Fibroblast of lung (primary cell): ENCODE measurements around the gene COP1.

Experiments used
- EZH2 ChIP-seq: IDR thresholded peaks from 2 replicates; pipeline ENCODE4 v1.5.1; 2012; ENCODE audit warnings: low read length, control low read depth, mild to moderate bottlenecking; ENCODE audit errors: missing control alignments
- TF ChIP-seq, protein P1 (sequence below), 2 donors: IDR thresholded peaks in 1 of 2; conservative IDR thresholded peaks in 1 of 2; 1 replicate in 1 of 2; 2 replicates in 1 of 2; pipeline ENCODE4 v1.5.1; 2011 to 2012; ENCODE audit warnings: low read length in 2 of 2, control low read depth in 1 of 2, inconsistent platforms in 1 of 2, low read depth in 1 of 2, mild to moderate bottlenecking in 1 of 2

DNA sequence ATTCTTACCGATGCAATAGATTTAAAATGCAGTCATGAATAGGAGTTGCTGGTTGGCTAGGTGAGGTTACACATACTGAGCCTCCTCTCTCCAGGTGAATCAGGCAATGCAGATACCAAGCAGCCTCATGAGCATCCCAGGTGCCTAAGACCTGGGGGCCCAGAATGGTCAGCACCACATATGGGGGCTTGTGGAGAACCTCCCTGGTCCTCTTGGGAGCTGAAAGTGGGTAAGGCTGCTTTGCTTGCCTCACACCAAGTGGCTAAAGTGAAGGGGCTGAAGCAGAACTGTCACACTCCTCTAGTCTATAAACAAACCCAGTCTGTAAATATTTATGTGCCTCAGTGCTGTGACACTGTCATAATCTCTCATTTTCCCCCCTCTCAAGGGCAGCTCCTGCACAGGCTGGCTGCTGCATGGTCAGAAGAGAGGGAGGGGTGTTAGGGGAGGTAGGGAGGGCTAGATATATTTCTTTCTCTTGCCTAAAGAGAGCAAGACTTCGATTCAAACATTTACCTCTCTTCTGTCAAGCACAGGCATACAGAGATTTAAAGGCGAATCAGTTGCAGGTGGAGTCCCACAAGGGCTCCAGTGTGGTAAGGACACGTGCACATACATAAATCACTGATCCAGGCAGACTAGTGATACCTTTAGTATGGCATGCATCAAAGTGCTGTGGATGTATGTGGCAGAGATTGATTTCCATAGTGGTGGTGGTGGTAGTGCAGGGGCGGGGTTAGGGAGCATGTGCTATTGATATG, 305.8 kb downstream of the COP1 start:
- TF ChIP-seq, protein P1, sequence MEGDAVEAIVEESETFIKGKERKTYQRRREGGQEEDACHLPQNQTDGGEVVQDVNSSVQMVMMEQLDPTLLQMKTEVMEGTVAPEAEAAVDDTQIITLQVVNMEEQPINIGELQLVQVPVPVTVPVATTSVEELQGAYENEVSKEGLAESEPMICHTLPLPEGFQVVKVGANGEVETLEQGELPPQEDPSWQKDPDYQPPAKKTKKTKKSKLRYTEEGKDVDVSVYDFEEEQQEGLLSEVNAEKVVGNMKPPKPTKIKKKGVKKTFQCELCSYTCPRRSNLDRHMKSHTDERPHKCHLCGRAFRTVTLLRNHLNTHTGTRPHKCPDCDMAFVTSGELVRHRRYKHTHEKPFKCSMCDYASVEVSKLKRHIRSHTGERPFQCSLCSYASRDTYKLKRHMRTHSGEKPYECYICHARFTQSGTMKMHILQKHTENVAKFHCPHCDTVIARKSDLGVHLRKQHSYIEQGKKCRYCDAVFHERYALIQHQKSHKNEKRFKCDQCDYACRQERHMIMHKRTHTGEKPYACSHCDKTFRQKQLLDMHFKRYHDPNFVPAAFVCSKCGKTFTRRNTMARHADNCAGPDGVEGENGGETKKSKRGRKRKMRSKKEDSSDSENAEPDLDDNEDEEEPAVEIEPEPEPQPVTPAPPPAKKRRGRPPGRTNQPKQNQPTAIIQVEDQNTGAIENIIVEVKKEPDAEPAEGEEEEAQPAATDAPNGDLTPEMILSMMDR (conservative IDR thresholded peaks at IDR 0.05 in 1 of 2, IDR thresholded peaks at IDR 0.05 in 1 of 2; ENCODE audit: low read depth in 1 of 2, low read length in 2 of 2): no peak
- no peak for TF ChIP-seq EZH2
